ENCODE data around the gene FLVCR2. TPM values are rescaled to one million over a fixed set of nuclear protein-coding genes. Genes with fewer than 3 reads are reported as not detected.

The FLVCR2 gene
- total RNA-seq, 1 experiment from 2014 or later, result 6.6 TPM

DNA sequence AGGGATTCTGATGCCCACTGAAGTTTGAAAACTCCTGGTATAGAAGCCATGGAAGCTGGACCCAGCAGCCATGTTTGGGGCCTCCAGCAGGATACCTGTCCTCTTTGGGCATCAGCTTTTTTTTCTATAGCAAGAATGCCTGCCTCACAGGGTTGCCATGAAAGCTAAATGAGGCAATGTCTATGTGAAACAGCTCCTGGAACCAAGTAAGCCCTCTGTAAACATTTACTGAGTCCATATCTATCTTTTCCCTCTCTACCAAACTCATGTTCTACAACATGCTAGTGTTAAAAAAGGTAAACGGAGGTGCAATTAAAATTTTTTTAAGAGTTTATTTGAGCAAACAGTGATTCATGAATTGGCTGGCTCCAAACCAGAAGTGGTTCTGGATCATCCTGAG is 28.6 kb downstream of the FLVCR2 start:
- no peak for ATAC-seq
- TF ChIP-seq NR3C1 (CRISPR knock-in tag; conservative IDR thresholded peaks at IDR 0.05; ENCODE audit: low read depth) (no peak), ZNF232 (CRISPR knock-in tag; IDR thresholded peaks at IDR 0.05) (no peak), TEAD1 (CRISPR knock-in tag; IDR thresholded peaks at IDR 0.05) (no peak), OVOL2 (CRISPR knock-in tag; IDR thresholded peaks at IDR 0.05; ENCODE audit: borderline replicate concordance) (no peak), ZNF281 (CRISPR knock-in tag; IDR thresholded peaks at IDR 0.05) (no peak), TCF7 (CRISPR knock-in tag; IDR thresholded peaks at IDR 0.05; ENCODE audit: low read depth) (no peak), FOXK1 (CRISPR knock-in tag; IDR thresholded peaks at IDR 0.05) (no peak), GTF2I (CRISPR knock-in tag; conservative IDR thresholded peaks at IDR 0.05) (no peak), ZSCAN18 (CRISPR knock-in tag; IDR thresholded peaks at IDR 0.05) (no peak), ZNF396 (CRISPR knock-in tag; IDR thresholded peaks at IDR 0.05; ENCODE audit: borderline replicate concordance) (no peak), SMAD4 (CRISPR knock-in tag; IDR thresholded peaks at IDR 0.05) (no peak), HMGA2 (CRISPR knock-in tag; IDR thresholded peaks at IDR 0.05) (no peak), IRF2 (CRISPR knock-in tag; IDR thresholded peaks at IDR 0.05; ENCODE audit: borderline replicate concordance, low read depth) (no peak), ATF2 (CRISPR knock-in tag; IDR thresholded peaks at IDR 0.05; ENCODE audit: borderline replicate concordance, low read depth) (no peak), CBFB (CRISPR knock-in tag; IDR thresholded peaks at IDR 0.05; ENCODE audit: low read depth) (no peak)
- TF ChIP-seq, protein P1, sequence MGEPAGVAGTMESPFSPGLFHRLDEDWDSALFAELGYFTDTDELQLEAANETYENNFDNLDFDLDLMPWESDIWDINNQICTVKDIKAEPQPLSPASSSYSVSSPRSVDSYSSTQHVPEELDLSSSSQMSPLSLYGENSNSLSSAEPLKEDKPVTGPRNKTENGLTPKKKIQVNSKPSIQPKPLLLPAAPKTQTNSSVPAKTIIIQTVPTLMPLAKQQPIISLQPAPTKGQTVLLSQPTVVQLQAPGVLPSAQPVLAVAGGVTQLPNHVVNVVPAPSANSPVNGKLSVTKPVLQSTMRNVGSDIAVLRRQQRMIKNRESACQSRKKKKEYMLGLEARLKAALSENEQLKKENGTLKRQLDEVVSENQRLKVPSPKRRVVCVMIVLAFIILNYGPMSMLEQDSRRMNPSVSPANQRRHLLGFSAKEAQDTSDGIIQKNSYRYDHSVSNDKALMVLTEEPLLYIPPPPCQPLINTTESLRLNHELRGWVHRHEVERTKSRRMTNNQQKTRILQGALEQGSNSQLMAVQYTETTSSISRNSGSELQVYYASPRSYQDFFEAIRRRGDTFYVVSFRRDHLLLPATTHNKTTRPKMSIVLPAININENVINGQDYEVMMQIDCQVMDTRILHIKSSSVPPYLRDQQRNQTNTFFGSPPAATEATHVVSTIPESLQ (CRISPR knock-in tag; IDR thresholded peaks at IDR 0.05), result no peak
- TF ChIP-seq, protein P2, sequence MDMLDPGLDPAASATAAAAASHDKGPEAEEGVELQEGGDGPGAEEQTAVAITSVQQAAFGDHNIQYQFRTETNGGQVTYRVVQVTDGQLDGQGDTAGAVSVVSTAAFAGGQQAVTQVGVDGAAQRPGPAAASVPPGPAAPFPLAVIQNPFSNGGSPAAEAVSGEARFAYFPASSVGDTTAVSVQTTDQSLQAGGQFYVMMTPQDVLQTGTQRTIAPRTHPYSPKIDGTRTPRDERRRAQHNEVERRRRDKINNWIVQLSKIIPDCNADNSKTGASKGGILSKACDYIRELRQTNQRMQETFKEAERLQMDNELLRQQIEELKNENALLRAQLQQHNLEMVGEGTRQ (CRISPR knock-in tag; IDR thresholded peaks at IDR 0.05), result no peak
- TF ChIP-seq, protein P3, sequence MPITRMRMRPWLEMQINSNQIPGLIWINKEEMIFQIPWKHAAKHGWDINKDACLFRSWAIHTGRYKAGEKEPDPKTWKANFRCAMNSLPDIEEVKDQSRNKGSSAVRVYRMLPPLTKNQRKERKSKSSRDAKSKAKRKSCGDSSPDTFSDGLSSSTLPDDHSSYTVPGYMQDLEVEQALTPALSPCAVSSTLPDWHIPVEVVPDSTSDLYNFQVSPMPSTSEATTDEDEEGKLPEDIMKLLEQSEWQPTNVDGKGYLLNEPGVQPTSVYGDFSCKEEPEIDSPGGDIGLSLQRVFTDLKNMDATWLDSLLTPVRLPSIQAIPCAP (CRISPR knock-in tag; IDR thresholded peaks at IDR 0.05), result no peak
- TF ChIP-seq, protein P4, sequence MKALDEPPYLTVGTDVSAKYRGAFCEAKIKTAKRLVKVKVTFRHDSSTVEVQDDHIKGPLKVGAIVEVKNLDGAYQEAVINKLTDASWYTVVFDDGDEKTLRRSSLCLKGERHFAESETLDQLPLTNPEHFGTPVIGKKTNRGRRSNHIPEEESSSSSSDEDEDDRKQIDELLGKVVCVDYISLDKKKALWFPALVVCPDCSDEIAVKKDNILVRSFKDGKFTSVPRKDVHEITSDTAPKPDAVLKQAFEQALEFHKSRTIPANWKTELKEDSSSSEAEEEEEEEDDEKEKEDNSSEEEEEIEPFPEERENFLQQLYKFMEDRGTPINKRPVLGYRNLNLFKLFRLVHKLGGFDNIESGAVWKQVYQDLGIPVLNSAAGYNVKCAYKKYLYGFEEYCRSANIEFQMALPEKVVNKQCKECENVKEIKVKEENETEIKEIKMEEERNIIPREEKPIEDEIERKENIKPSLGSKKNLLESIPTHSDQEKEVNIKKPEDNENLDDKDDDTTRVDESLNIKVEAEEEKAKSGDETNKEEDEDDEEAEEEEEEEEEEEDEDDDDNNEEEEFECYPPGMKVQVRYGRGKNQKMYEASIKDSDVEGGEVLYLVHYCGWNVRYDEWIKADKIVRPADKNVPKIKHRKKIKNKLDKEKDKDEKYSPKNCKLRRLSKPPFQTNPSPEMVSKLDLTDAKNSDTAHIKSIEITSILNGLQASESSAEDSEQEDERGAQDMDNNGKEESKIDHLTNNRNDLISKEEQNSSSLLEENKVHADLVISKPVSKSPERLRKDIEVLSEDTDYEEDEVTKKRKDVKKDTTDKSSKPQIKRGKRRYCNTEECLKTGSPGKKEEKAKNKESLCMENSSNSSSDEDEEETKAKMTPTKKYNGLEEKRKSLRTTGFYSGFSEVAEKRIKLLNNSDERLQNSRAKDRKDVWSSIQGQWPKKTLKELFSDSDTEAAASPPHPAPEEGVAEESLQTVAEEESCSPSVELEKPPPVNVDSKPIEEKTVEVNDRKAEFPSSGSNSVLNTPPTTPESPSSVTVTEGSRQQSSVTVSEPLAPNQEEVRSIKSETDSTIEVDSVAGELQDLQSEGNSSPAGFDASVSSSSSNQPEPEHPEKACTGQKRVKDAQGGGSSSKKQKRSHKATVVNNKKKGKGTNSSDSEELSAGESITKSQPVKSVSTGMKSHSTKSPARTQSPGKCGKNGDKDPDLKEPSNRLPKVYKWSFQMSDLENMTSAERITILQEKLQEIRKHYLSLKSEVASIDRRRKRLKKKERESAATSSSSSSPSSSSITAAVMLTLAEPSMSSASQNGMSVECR (CRISPR knock-in tag; IDR thresholded peaks at IDR 0.05; ENCODE audit: borderline replicate concordance), result no peak
- TF ChIP-seq, protein P5, sequence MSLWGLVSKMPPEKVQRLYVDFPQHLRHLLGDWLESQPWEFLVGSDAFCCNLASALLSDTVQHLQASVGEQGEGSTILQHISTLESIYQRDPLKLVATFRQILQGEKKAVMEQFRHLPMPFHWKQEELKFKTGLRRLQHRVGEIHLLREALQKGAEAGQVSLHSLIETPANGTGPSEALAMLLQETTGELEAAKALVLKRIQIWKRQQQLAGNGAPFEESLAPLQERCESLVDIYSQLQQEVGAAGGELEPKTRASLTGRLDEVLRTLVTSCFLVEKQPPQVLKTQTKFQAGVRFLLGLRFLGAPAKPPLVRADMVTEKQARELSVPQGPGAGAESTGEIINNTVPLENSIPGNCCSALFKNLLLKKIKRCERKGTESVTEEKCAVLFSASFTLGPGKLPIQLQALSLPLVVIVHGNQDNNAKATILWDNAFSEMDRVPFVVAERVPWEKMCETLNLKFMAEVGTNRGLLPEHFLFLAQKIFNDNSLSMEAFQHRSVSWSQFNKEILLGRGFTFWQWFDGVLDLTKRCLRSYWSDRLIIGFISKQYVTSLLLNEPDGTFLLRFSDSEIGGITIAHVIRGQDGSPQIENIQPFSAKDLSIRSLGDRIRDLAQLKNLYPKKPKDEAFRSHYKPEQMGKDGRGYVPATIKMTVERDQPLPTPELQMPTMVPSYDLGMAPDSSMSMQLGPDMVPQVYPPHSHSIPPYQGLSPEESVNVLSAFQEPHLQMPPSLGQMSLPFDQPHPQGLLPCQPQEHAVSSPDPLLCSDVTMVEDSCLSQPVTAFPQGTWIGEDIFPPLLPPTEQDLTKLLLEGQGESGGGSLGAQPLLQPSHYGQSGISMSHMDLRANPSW (CRISPR knock-in tag; conservative IDR thresholded peaks at IDR 0.05; ENCODE audit: low read depth), result no peak
- H3K4me3 Mint-ChIP-seq, result no peak overlapping the region
- ChIA-PET POLR2A (no interaction called here), CTCF (no interaction called here)
- H3K9me3 Mint-ChIP-seq, result no peaks in the 10 kb centered on the region
- no peak overlapping the region for H3K27ac Mint-ChIP-seq
- no peaks in the 10 kb centered on the region for H3K36me3 Mint-ChIP-seq
- peaks cover 10% of the 10 kb centered on the region for H3K4me1 Mint-ChIP-seq
- DNase-seq (ENCODE audit: low spot score), result no peak
- H3K27me3 Mint-ChIP-seq (ENCODE audit: low read depth), result no peaks in the 10 kb centered on the region
